Endothelial cell of umbilical vein (primary cell): ENCODE measurements around the gene KLRG1. TPM values are rescaled to one million over a fixed set of nuclear protein-coding genes. Genes with fewer than 3 reads are reported as not detected.

ENCODE experiments used
- BruUV-seq: library from RNA; stranded (reverse); fragments of 400-500 nt; replicated peaks from 2 replicates; lab custom pipeline; 2021; lab: Mats Ljungman, UMichigan
- CTCF ChIA-PET: fragments of 300-600, 350-600 bp; sonication (Branson Sonifier 250); formaldehyde crosslinking; loops from one replicate; lab custom pipeline; 2021; ENCODE audit warnings: antibody characterized with exemption, inconsistent platforms; lab: Charles Lee
- POLR2A ChIA-PET: fragments of 300-600, 350-600 bp; sonication (Branson Sonifier 250); formaldehyde crosslinking; loops from one replicate; lab custom pipeline; 2021; ENCODE audit warnings: antibody characterized with exemption, inconsistent platforms; lab: Charles Lee
- DNase-seq: peaks from one replicate; pipeline ENCODE4 v3.0.0-alpha.2; 2011; ENCODE audit warnings: low read depth, low spot score
- FAIRE-seq: peaks from 2 replicates; lab custom pipeline; 2011; peaks lifted over from hg19 to GRCh38; lab: Jason Lieb, UNC
- H2AFZ ChIP-seq: 2 replicates; pipeline ENCODE4 v1.6.0; 2012; ENCODE audit warnings: low read depth, low read length, control low read depth, inconsistent platforms
- H3K27ac ChIP-seq: 2 replicates; pipeline ENCODE4 v1.5.1; 2011; ENCODE audit warnings: low read depth, mild to moderate bottlenecking, control low read depth, low read length, moderate library complexity; ENCODE audit not compliant: insufficient read depth
- H3K27me3 ChIP-seq, 2 experiments: 2 replicates each; pipeline versions ENCODE4 v1.6.0 to v1.6.1; 2011; ENCODE audit warnings: low read length in 2 of 2, mixed read lengths in 1 of 2; ENCODE audit not compliant: control insufficient read depth in 2 of 2, insufficient read depth in 2 of 2
- H3K36me3 ChIP-seq, 2 experiments: 2 replicates in 1 of 2; 3 replicates in 1 of 2; pipeline ENCODE4 v1.5.1; 2011; ENCODE audit warnings: low read length in 2 of 2, mild to moderate bottlenecking in 1 of 2, moderate library complexity in 1 of 2; ENCODE audit not compliant: control insufficient read depth in 2 of 2, insufficient read depth in 2 of 2; ENCODE audit errors: extremely low read depth in 1 of 2
- H3K4me1 ChIP-seq: 3 replicates; pipeline ENCODE4 v1.5.1; 2011; ENCODE audit warnings: mild to moderate bottlenecking, low read length; ENCODE audit not compliant: control insufficient read depth, insufficient read depth; ENCODE audit errors: extremely low read depth
- H3K4me2 ChIP-seq: 2 replicates; pipeline ENCODE4 v1.6.1; 2011; ENCODE audit warnings: low read length, control low read depth, mixed read lengths; ENCODE audit not compliant: insufficient read depth
- H3K4me3 ChIP-seq, 3 experiments: fragments of 200-600 bp in 1 of 3; sonication (generic), shearing (Covaris generic) in 1 of 3; replicated peaks in 1 of 3; 2 replicates each; pipeline ENCODE4 v1.5.1; 2011 to 2016; ENCODE audit warnings: control low read depth in 3 of 3, low read length in 3 of 3, mild to moderate bottlenecking in 2 of 3, inconsistent platforms in 1 of 3, low read depth in 1 of 3, moderate library complexity in 1 of 3; ENCODE audit not compliant: insufficient read depth in 1 of 3
- H3K79me2 ChIP-seq: 2 replicates; pipeline ENCODE4 v1.6.0; 2012; ENCODE audit warnings: low read length, inconsistent platforms; ENCODE audit not compliant: control insufficient read depth, insufficient read depth
- H3K9ac ChIP-seq: replicated peaks from 2 replicates; pipeline ENCODE3; 2011; ENCODE audit warnings: low read length, control low read depth; ENCODE audit not compliant: insufficient read depth; ENCODE audit errors: extremely low read depth
- H3K9me1 ChIP-seq: replicated peaks from 3 replicates; pipeline ENCODE4 v1.6.0; 2011; ENCODE audit warnings: mild to moderate bottlenecking, low read length; ENCODE audit not compliant: control insufficient read depth, insufficient read depth; ENCODE audit errors: extremely low read depth
- H3K9me3 ChIP-seq: replicated peaks from 2 replicates; pipeline ENCODE4 v1.5.1; 2012; ENCODE audit warnings: low read length, inconsistent platforms; ENCODE audit not compliant: control insufficient read depth, insufficient read depth
- H4K20me1 ChIP-seq: replicated peaks from 2 replicates; pipeline ENCODE3; 2011; ENCODE audit warnings: mild to moderate bottlenecking, low read length; ENCODE audit not compliant: control insufficient read depth, insufficient read depth; ENCODE audit errors: extremely low read depth
- CTCF ChIP-seq, 2 donors: IDR thresholded peaks; 1 replicate in 1 of 2; 2 replicates in 1 of 2; pipeline ENCODE4 v1.5.1; 2011; ENCODE audit warnings: low read length in 2 of 2, mild to moderate bottlenecking in 2 of 2, moderate library complexity in 2 of 2, control low read depth in 1 of 2, inconsistent platforms in 1 of 2, low read depth in 1 of 2; ENCODE audit not compliant: insufficient read depth in 1 of 2; ENCODE audit errors: extremely low read depth in 1 of 2
- GATA2 ChIP-seq: IDR thresholded peaks from 2 replicates; pipeline ENCODE4 v1.7.0; 2011; ENCODE audit warnings: low read depth, mild to moderate bottlenecking, moderate library complexity, mixed read lengths, low read length; ENCODE audit not compliant: insufficient read length, insufficient read depth
- dilution Hi-C: fragments of 300-500 bp; cut with MboI; formaldehyde crosslinking; loops from one replicate; pipeline ENCODE4 v1.15.0; 2019; ENCODE audit warnings: low sequenced_read_pairs; ENCODE audit not compliant: extremely low pct_ligation_motif_present
- intact Hi-C: fragments of 100-400 bp; cut with micrococcal nuclease; formaldehyde crosslinking; loops from one replicate; pipeline ENCODE4 v1.10.0; 2022
- polyA plus RNA-seq, 4 experiments: library from polyadenylated mRNA; depleted of rRNA in 3 of 4; stranded (reverse) in 3 of 4; unstranded in 1 of 4; fragments of >200 nt; gene quantifications; 2 replicates each; pipeline versions ENCODE4 v1.2.1 to v1.2.3, GENCODE V29; 2011 to 2012; ENCODE audit warnings: missing spikeins in 1 of 4
- total RNA-seq: library from RNA; stranded (reverse); gene quantifications from 2 replicates; pipeline ENCODE4 v1.2.3, GENCODE V29; 2021

The KLRG1 gene
- total and polyA plus RNA-seq, 2 donors (not counting 3 experiments of a cell fraction or from before 2014, with no cell fraction given) = 4.4 to 15.9 TPM

- POLR2A ChIA-PET = interaction anchor here (1.2 to 1.3 kb wide), 2 partner anchors 35 to 253 kb away, joined by 3 to 4 read pairs; partner anchors contain the start of genes PHC1 and RIMKLB
Observed at GRCh38 chr12:8950221-8950527, 39.2 kb upstream of the KLRG1 start.

More at GRCh38 chr12:8950221-8950527, 39.2 kb upstream of the KLRG1 start:
- DNase-seq (no peak), FAIRE-seq (no peak)
- Histone ChIP-seq H3K9me3 (no peaks in the 10 kb centered on the region), H3K36me3 (peaks cover 2 to 3% of the 10 kb centered on the region in 2 experiments), H4K20me1 (peaks cover 2% of the 10 kb centered on the region), H3K79me2 (peaks cover 30% of the 10 kb centered on the region), H3K4me3 (peak overlapping the region; percentile 58 to 96 (median 95)), H3K9ac (peak overlapping the region; percentile 98), H3K9me1 (no peaks in the 10 kb centered on the region), H3K27ac (peak overlapping the region; percentile 98), H3K4me1 (peaks cover 21% of the 10 kb centered on the region), H2AFZ (peak overlapping the region; percentile 61), H3K4me2 (peak overlapping the region; percentile 99), H3K27me3 (no peaks in the 10 kb centered on the region)
- intact Hi-C loops (loop anchor here (1.0 kb wide), 2 partner anchors 41 to 89 kb away; no protein-coding TSS in a partner anchor), dilution Hi-C loops (no loop called here)
- no peak for TF ChIP-seq CTCF (IDR thresholded peaks at IDR 0.05; ENCODE audit: extremely low read depth in 1 of 2, insufficient read depth in 1 of 2, low read depth in 1 of 2, low read length in 2 of 2)
- peak; percentile 18 for TF ChIP-seq GATA2
- BruUV-seq = TSS peak; percentile 51
- CTCF ChIA-PET = interaction anchor here (0.7 to 3.5 kb wide), 22 partner anchors 10 to 293 kb away, joined by 3 to 37 read pairs (median 5); partner anchors contain the start of gene PHC1
